ENCODE results near the gene RGPD4. TPM values are rescaled to one million over a fixed set of nuclear protein-coding genes. Genes with fewer than 3 reads are reported as not detected.

Gene RGPD4
- total and polyA plus RNA-seq, 2 of the 13 experiments (the other 11 are each of a cell fraction or from before 2014, with no cell fraction given): not detected

DNA sequence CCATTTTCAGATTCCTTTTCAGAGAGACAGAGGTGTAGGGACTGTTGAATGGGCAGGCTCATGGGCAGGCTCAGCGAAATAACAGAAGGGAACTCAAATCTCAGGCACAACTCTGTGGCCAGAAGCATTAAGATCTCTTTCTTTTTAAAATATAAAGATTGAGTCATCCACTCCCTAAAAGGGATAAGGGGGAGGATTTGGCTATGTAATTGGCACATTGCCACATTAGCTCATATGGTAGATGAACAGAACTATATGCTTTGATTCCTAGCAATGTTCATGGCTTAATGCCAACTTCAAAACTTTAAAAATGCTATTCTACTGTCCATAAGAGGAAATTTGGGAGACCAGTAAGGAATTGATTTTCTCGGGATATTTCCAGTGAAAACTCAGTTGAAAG, 105.8 kb downstream of the RGPD4 start:
- H3K4me3 ChIP-seq (replicated peaks in 1 of 3; ENCODE audit: insufficient read depth in 1 of 3, low read depth in 2 of 3, low read length in 3 of 3): no peak overlapping the region
- ATAC-seq: no peak
- DNase-seq (ENCODE audit: low spot score): no peak
- WGBS (ENCODE audit: low lambda C conversion rate): 2% methylated on average over 2 of the region's 2 CpGs
- H3K4me1 ChIP-seq (ENCODE audit: insufficient read depth, low read length): no peaks in the 10 kb centered on the region
- no peaks in the 10 kb centered on the region for H4K20me1 ChIP-seq (ENCODE audit: insufficient read depth, low read length)
- no peak for FAIRE-seq
- ChIA-PET CTCF (ENCODE audit: low intra/inter-chr PET ratio, low total read pairs) (no interaction called here), POLR2A (no interaction called here)
- no TSS peak for BruUV-seq (replicated peaks)
- intact Hi-C loops (cut with micrococcal nuclease; ENCODE audit: unreplicated experiment): no loop called here
- in situ Hi-C loops (cut with HindIII; ENCODE audit: extremely low pct_ligation_motif_present, low pct_unique_long_range_greater_than_20kb): loop anchor here (25.0 kb wide), 1 partner anchor 145 kb away; no protein-coding TSS in a partner anchor
- H3K4me2 ChIP-seq (ENCODE audit: low read depth, low read length): no peak overlapping the region
- H3K27ac ChIP-seq (ENCODE audit: extremely low read length, insufficient read depth, low read length): no peak overlapping the region
- no peak overlapping the region for H2AFZ ChIP-seq (ENCODE audit: low read length)
- H3K9ac ChIP-seq (ENCODE audit: insufficient read depth, low read depth, low read length): no peak overlapping the region
- TF ChIP-seq TRIM24 (CRISPR knock-in tag; IDR thresholded peaks at IDR 0.05) (no peak), ZNF569 (CRISPR knock-in tag; IDR thresholded peaks at IDR 0.05; ENCODE audit: borderline replicate concordance) (no peak), ZFP36L1 (CRISPR knock-in tag; IDR thresholded peaks at IDR 0.05) (no peak), ZNF260 (CRISPR knock-in tag; IDR thresholded peaks at IDR 0.05; ENCODE audit: borderline replicate concordance, low read depth) (no peak)
- TF ChIP-seq, protein P1, sequence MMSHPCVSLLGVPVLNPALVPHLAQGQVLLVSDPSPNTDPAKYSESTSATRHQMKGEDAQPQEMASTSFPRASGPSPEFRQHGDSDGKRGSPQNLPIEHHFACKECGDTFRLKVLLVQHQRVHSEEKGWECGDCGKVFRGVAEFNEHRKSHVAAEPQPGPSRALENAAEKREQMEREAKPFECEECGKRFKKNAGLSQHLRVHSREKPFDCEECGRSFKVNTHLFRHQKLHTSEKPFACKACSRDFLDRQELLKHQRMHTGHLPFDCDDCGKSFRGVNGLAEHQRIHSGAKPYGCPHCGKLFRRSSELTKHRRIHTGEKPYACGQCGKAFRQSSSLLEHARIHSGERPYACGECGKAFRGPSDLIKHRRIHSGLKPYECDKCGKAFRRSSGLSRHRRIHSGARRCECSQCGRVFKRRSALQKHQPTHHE (CRISPR knock-in tag; IDR thresholded peaks at IDR 0.05; ENCODE audit: borderline replicate concordance): no peak
- TF ChIP-seq, protein P2, sequence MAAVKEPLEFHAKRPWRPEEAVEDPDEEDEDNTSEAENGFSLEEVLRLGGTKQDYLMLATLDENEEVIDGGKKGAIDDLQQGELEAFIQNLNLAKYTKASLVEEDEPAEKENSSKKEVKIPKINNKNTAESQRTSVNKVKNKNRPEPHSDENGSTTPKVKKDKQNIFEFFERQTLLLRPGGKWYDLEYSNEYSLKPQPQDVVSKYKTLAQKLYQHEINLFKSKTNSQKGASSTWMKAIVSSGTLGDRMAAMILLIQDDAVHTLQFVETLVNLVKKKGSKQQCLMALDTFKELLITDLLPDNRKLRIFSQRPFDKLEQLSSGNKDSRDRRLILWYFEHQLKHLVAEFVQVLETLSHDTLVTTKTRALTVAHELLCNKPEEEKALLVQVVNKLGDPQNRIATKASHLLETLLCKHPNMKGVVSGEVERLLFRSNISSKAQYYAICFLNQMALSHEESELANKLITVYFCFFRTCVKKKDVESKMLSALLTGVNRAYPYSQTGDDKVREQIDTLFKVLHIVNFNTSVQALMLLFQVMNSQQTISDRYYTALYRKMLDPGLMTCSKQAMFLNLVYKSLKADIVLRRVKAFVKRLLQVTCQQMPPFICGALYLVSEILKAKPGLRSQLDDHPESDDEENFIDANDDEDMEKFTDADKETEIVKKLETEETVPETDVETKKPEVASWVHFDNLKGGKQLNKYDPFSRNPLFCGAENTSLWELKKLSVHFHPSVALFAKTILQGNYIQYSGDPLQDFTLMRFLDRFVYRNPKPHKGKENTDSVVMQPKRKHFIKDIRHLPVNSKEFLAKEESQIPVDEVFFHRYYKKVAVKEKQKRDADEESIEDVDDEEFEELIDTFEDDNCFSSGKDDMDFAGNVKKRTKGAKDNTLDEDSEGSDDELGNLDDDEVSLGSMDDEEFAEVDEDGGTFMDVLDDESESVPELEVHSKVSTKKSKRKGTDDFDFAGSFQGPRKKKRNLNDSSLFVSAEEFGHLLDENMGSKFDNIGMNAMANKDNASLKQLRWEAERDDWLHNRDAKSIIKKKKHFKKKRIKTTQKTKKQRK (IDR thresholded peaks at IDR 0.05; ENCODE audit: low read length): no peak
- no peaks in the 10 kb centered on the region for H3K79me2 ChIP-seq (ENCODE audit: insufficient read depth, low read length)
- H3K9me3 ChIP-seq (ENCODE audit: low read length): no peaks in the 10 kb centered on the region
- H3K36me3 ChIP-seq (replicated peaks in 1 of 2; ENCODE audit: control insufficient read depth in 1 of 2, insufficient read depth in 2 of 2, low read length in 2 of 2): no peaks in the 10 kb centered on the region
- peaks cover 0 to 13% of the 10 kb centered on the region in 2 experiments; a peak in 2 of 5 replicates for H3K27me3 ChIP-seq (ENCODE audit: control insufficient read depth in 1 of 2, insufficient read depth in 2 of 2, low read length in 2 of 2)
